A549 (cell line): ENCODE results near the gene ZNF534.

Experiments used
- CEBPB ChIP-seq, 2 experiments: fragments of >200 bp in 1 of 2; sonication (Bioruptor Twin) in 1 of 2; formaldehyde crosslinking in 1 of 2; IDR thresholded peaks; 2 replicates each; pipeline ENCODE4 v1.6.1; 2012 to 2016
- JUN ChIP-seq, 2 experiments: fragments of >200 bp; sonication (Bioruptor Twin); formaldehyde crosslinking; IDR thresholded peaks; 2 replicates in 1 of 2; 3 replicates in 1 of 2; pipeline ENCODE4 v1.6.1; 2016 to 2017
- KDM5A ChIP-seq: fragments of 200-600 bp; sonication (generic); IDR thresholded peaks from 2 replicates; pipeline ENCODE4 v1.6.1; 2016; ENCODE audit warnings: antibody characterized with exemption, mild to moderate bottlenecking
- MAZ ChIP-seq: fragments of 150-350 bp; IDR thresholded peaks from 2 replicates; pipeline ENCODE4 v1.6.1; 2014; ENCODE audit warnings: antibody characterized with exemption, low read depth, low read length, borderline replicate concordance
- TF ChIP-seq, protein P1 (sequence below): fragments of 150-350 bp; IDR thresholded peaks from 2 replicates; pipeline ENCODE4 v1.6.1; 2014; ENCODE audit warnings: low read depth, mild to moderate bottlenecking, low read length
- TF ChIP-seq, protein P2 (sequence below): IDR thresholded peaks from 2 replicates; pipeline ENCODE4 v1.6.1; 2012
- TF ChIP-seq, protein P3 (sequence below): fragments of >200 bp; sonication (Bioruptor Twin); formaldehyde crosslinking; IDR thresholded peaks from 3 replicates; pipeline ENCODE4 v1.5.1; 2016

DNA sequence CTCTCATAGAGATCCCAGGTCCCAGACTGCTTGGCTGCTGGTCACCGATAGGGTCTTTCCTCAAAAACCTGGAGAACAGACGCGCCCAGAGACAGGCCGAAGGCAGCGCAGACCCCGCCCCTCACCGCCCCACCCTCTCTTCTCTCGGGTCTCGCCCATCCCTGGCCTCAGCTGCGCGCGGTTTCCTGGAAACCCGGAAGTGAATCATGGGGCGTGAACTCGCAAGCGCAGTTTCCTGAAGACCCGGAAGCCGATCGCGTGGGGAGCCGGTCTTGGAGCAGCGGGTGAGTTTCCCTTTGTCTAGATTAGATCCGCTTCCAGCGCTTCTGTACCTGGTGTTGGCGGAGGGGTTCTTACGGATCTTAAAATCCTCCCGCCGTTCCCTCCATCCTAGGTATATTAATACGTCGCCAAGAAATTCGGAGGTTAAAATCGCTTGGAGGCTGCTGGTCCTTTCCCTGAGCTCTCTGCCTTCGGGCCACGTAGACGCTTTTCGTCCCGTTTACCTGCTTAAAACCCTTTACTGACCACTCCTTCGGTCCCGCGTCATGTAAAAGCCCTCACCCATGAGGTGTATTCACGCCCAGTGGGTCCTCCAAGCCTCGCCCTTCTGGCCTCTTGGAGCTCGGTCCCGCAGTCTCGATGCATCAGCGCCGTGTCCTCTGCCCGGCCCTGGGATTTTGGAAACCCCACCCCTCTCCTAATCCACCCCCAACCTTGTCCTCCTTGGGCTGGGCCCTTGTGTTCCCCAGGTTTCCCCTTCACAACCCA lies 24.6 kb downstream of the ZNF534 start, which contains the start of gene ZNF578:
- TF ChIP-seq, protein P1, sequence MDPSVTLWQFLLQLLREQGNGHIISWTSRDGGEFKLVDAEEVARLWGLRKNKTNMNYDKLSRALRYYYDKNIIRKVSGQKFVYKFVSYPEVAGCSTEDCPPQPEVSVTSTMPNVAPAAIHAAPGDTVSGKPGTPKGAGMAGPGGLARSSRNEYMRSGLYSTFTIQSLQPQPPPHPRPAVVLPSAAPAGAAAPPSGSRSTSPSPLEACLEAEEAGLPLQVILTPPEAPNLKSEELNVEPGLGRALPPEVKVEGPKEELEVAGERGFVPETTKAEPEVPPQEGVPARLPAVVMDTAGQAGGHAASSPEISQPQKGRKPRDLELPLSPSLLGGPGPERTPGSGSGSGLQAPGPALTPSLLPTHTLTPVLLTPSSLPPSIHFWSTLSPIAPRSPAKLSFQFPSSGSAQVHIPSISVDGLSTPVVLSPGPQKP: no peak
- TF ChIP-seq, protein P2, sequence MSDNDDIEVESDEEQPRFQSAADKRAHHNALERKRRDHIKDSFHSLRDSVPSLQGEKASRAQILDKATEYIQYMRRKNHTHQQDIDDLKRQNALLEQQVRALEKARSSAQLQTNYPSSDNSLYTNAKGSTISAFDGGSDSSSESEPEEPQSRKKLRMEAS: no peak
- TF ChIP-seq, protein P3, sequence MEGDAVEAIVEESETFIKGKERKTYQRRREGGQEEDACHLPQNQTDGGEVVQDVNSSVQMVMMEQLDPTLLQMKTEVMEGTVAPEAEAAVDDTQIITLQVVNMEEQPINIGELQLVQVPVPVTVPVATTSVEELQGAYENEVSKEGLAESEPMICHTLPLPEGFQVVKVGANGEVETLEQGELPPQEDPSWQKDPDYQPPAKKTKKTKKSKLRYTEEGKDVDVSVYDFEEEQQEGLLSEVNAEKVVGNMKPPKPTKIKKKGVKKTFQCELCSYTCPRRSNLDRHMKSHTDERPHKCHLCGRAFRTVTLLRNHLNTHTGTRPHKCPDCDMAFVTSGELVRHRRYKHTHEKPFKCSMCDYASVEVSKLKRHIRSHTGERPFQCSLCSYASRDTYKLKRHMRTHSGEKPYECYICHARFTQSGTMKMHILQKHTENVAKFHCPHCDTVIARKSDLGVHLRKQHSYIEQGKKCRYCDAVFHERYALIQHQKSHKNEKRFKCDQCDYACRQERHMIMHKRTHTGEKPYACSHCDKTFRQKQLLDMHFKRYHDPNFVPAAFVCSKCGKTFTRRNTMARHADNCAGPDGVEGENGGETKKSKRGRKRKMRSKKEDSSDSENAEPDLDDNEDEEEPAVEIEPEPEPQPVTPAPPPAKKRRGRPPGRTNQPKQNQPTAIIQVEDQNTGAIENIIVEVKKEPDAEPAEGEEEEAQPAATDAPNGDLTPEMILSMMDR: no peak
- TF ChIP-seq JUN (IDR thresholded peaks at IDR 0.05) (no peak), CEBPB (IDR thresholded peaks at IDR 0.05) (no peak), MAZ (no peak), KDM5A (no peak)
